Measurements from ENCODE around the gene TSHR.

GRCh38 chr14:81070511-81070910 is 115.1 kb downstream of the TSHR start:
- TF ChIP-seq SIN3A (IDR thresholded peaks at IDR 0.05; ENCODE audit: borderline replicate concordance, insufficient read depth, low read length) (no peak), FOXP2 (optimal IDR thresholded peaks at IDR 0.05; ENCODE audit: borderline replicate concordance, extremely low read depth, extremely low read length, insufficient read depth) (no peak), REST (IDR thresholded peaks at IDR 0.05; ENCODE audit: insufficient read depth in 1 of 2, low read depth in 2 of 2, low read length in 2 of 2) (no peak), TAF1 (IDR thresholded peaks at IDR 0.05; ENCODE audit: borderline replicate concordance, insufficient read depth, low read length) (no peak)
